GM13977 (cell line): ENCODE results near the gene CDHR3.
A peak's percentile ranks its signal among the peaks of the same experiment; 100 is the strongest.

Experiments used
- DNase-seq: peaks from one replicate; pipeline ENCODE4 v3.0.0; 2012; ENCODE audit warnings: low spot score
- CTCF ChIP-seq: IDR thresholded peaks from 2 replicates; pipeline ENCODE4 v1.5.1; 2012; ENCODE audit warnings: mild to moderate bottlenecking, control low read depth; ENCODE audit not compliant: insufficient read depth; ENCODE audit errors: extremely low read depth, missing control alignments
- in situ Hi-C: fragments of 300-500 bp; cut with MboI; formaldehyde crosslinking; loops from one replicate; pipeline ENCODE4 v1.12.0; 2022; ENCODE audit warnings: low sequenced_read_pairs, low pct_unique_long_range_greater_than_20kb, mixed read lengths, inconsistent platforms; ENCODE audit not compliant: unreplicated experiment

CDHR3 gene

GRCh38 chr7:106068538-106068961 lies 105.5 kb downstream of the CDHR3 start:
- TF ChIP-seq CTCF = no peak
- DNase-seq = no peak
- in situ Hi-C loops = loop anchor here (25.0 kb wide), 1 partner anchor 394 kb away; no protein-coding TSS in a partner anchor

GRCh38 chr7:106068986-106069385 lies 105.9 kb downstream of the CDHR3 start:
- in situ Hi-C loops = loop anchor here (25.0 kb wide), 1 partner anchor 393 kb away; no protein-coding TSS in a partner anchor
- no peak for TF ChIP-seq CTCF
- no peak for DNase-seq

GRCh38 chr7:106069471-106070200 lies 106.6 kb downstream of the CDHR3 start:
- no peak for DNase-seq
- TF ChIP-seq CTCF = no peak
- in situ Hi-C loops = loop anchor here (25.0 kb wide), 1 partner anchor 393 kb away; no protein-coding TSS in a partner anchor

GRCh38 chr7:106070201-106070551 lies 107.1 kb downstream of the CDHR3 start:
- no peak for TF ChIP-seq CTCF
- in situ Hi-C loops = loop anchor here (25.0 kb wide), 1 partner anchor 392 kb away; no protein-coding TSS in a partner anchor
- no peak for DNase-seq

GRCh38 chr7:106070567-106071254 lies 107.6 kb downstream of the CDHR3 start:
- in situ Hi-C loops = loop anchor here (25.0 kb wide), 1 partner anchor 392 kb away; no protein-coding TSS in a partner anchor
- DNase-seq = no peak
- TF ChIP-seq CTCF = no peak

GRCh38 chr7:106071356-106071998 lies 108.4 kb downstream of the CDHR3 start:
- in situ Hi-C loops = loop anchor here (25.0 kb wide), 1 partner anchor 391 kb away; no protein-coding TSS in a partner anchor
- TF ChIP-seq CTCF = no peak
- peak; percentile 82 for DNase-seq
